A673 (cell line): Measurements from ENCODE around the gene EDEM3. TPM values are rescaled to one million over a fixed set of nuclear protein-coding genes. Genes with fewer than 3 reads are reported as not detected.
"Not testable (repeated sequence)": the region's sequence is repeated elsewhere in the genome, so short reads cannot be mapped to it uniquely, and the experiment has no call there.

Source experiments
- BruUV-seq: library from RNA; stranded (reverse); fragments of 400-500 nt; replicated peaks from 2 replicates; lab custom pipeline; 2021; lab: Mats Ljungman, UMichigan
- CTCF ChIA-PET: fragments of 300-600 bp; sonication (Branson Sonifier 250); formaldehyde crosslinking; loops from one replicate; lab custom pipeline; 2022; ENCODE audit warnings: antibody characterized with exemption; lab: Charles Lee
- POLR2A ChIA-PET: fragments of 300-600 bp; sonication (Branson Sonifier 250); formaldehyde crosslinking; loops from one replicate; lab custom pipeline; 2022; ENCODE audit warnings: antibody characterized with exemption; ENCODE audit not compliant: low non-redundant PET; lab: Charles Lee
- DNase-seq: peaks from one replicate; pipeline ENCODE4 v3.0.0-alpha.2; 2015; ENCODE audit warnings: low spot score
- H3K27ac ChIP-seq: fragments of 200-600 bp; sonication (generic); 2 replicates; pipeline ENCODE4 v1.5.1; 2016; ENCODE audit warnings: mixed run types, low read depth, mild to moderate bottlenecking, mixed read lengths, antibody characterized with exemption, low read length; ENCODE audit not compliant: poor library complexity, severe bottlenecking
- H3K27me3 ChIP-seq: fragments of 200-600 bp; sonication (generic); replicated peaks from 2 replicates; pipeline ENCODE4 v1.6.1; 2017; ENCODE audit warnings: mixed run types, low read depth, mild to moderate bottlenecking, mixed read lengths, antibody characterized with exemption, low read length; ENCODE audit not compliant: insufficient read depth, poor library complexity
- H3K36me3 ChIP-seq: fragments of 200-600 bp; sonication (generic); 2 replicates; pipeline ENCODE4 v1.6.1; 2016; ENCODE audit warnings: mixed run types, mild to moderate bottlenecking, mixed read lengths, antibody characterized with exemption, low read length; ENCODE audit not compliant: insufficient read depth, poor library complexity, severe bottlenecking
- H3K4me1 ChIP-seq: fragments of 200-600 bp; sonication (generic); 2 replicates; pipeline ENCODE4 v1.6.1; 2017; ENCODE audit warnings: mixed run types, mild to moderate bottlenecking, mixed read lengths, antibody characterized with exemption, low read length; ENCODE audit not compliant: insufficient read depth, poor library complexity, severe bottlenecking
- H3K4me3 ChIP-seq: fragments of 200-600 bp; sonication (generic); 2 replicates; pipeline ENCODE4 v1.5.1; 2016; ENCODE audit warnings: low read depth, mixed run types, mild to moderate bottlenecking, mixed read lengths, low read length; ENCODE audit not compliant: poor library complexity, severe bottlenecking
- H3K9me3 ChIP-seq: fragments of 200-600 bp; sonication (generic); 2 replicates; pipeline ENCODE4 v1.6.1; 2016; ENCODE audit warnings: mixed run types, low read depth, mild to moderate bottlenecking, mixed read lengths, antibody characterized with exemption, low read length; ENCODE audit not compliant: poor library complexity, severe bottlenecking
- EZH2 ChIP-seq: fragments of 200-600 bp; sonication (generic); IDR thresholded peaks from 2 replicates; pipeline ENCODE4 v1.6.1; 2017; ENCODE audit warnings: borderline replicate concordance, low read depth, mild to moderate bottlenecking, mixed read lengths, antibody characterized with exemption, low read length; ENCODE audit not compliant: poor library complexity, severe bottlenecking
- intact Hi-C: fragments of 100-400 bp; cut with micrococcal nuclease; formaldehyde crosslinking; loops from one replicate; pipeline ENCODE4 v1.10.0; 2022; ENCODE audit not compliant: unreplicated experiment
- total RNA-seq: library from RNA; stranded (reverse); gene quantifications from 2 replicates; pipeline ENCODE4 v1.2.3, GENCODE V29; 2021
- TF ChIP-seq, protein P1 (sequence below): fragments of 300-800, 200-600 bp; sonication (generic); conservative IDR thresholded peaks from 2 replicates; pipeline ENCODE4 v1.5.1; 2017; ENCODE audit warnings: low read depth, mild to moderate bottlenecking, antibody characterized with exemption, low read length, moderate library complexity, mixed read lengths

Gene EDEM3
- total RNA-seq, 1 experiment from 2014 or later, result 24.3 TPM

GRCh38 chr1:184682956-184683355 is 71.7 kb downstream of the EDEM3 start:
- ChIA-PET POLR2A (no interaction called here), CTCF (no interaction called here)
- H3K4me1 ChIP-seq, result no peaks in the 10 kb centered on the region
- no peak for DNase-seq
- TF ChIP-seq EZH2, result no peak
- TF ChIP-seq, protein P1, sequence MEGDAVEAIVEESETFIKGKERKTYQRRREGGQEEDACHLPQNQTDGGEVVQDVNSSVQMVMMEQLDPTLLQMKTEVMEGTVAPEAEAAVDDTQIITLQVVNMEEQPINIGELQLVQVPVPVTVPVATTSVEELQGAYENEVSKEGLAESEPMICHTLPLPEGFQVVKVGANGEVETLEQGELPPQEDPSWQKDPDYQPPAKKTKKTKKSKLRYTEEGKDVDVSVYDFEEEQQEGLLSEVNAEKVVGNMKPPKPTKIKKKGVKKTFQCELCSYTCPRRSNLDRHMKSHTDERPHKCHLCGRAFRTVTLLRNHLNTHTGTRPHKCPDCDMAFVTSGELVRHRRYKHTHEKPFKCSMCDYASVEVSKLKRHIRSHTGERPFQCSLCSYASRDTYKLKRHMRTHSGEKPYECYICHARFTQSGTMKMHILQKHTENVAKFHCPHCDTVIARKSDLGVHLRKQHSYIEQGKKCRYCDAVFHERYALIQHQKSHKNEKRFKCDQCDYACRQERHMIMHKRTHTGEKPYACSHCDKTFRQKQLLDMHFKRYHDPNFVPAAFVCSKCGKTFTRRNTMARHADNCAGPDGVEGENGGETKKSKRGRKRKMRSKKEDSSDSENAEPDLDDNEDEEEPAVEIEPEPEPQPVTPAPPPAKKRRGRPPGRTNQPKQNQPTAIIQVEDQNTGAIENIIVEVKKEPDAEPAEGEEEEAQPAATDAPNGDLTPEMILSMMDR, result no peak
- intact Hi-C loops, result no loop called here
- no peaks in the 10 kb centered on the region for H3K36me3 ChIP-seq
- no TSS peak for BruUV-seq
- no peak overlapping the region for H3K4me3 ChIP-seq
- peaks cover 5% of the 10 kb centered on the region for H3K9me3 ChIP-seq
- H3K27ac ChIP-seq, result no peak overlapping the region
- no peaks in the 10 kb centered on the region for H3K27me3 ChIP-seq

GRCh38 chr1:184680611-184681225 is 73.9 kb downstream of the EDEM3 start:
- BruUV-seq, H3K4me1 ChIP-seq, H3K9me3 ChIP-seq, CTCF ChIA-PET, intact Hi-C loops, DNase-seq, H3K36me3 ChIP-seq, H3K27ac ChIP-seq, POLR2A ChIA-PET, H3K4me3 ChIP-seq, H3K27me3 ChIP-seq: not testable (repeated sequence)

- CTCF ChIA-PET, H3K27ac ChIP-seq, POLR2A ChIA-PET, H3K27me3 ChIP-seq, H3K36me3 ChIP-seq, DNase-seq, intact Hi-C loops, H3K9me3 ChIP-seq, H3K4me1 ChIP-seq, H3K4me3 ChIP-seq, BruUV-seq: not testable (repeated sequence)
These were observed 75.2 kb downstream of the EDEM3 start for GRCh38 chr1:184679472-184679871.

- Histone ChIP-seq H3K4me1 (no peaks in the 10 kb centered on the region), H3K4me3 (no peak overlapping the region), H3K36me3 (no peaks in the 10 kb centered on the region), H3K27me3 (no peaks in the 10 kb centered on the region), H3K9me3 (peaks cover 4% of the 10 kb centered on the region), H3K27ac (no peak overlapping the region)
- BruUV-seq, result no TSS peak
- ChIA-PET POLR2A (no interaction called here), CTCF (no interaction called here)
- no peak for DNase-seq
- no peak for TF ChIP-seq EZH2
- TF ChIP-seq, protein P1, result no peak
- intact Hi-C loops, result no loop called here
These were observed 77.3 kb downstream of the EDEM3 start for GRCh38 chr1:184677344-184677743.
